GM19025 (cell line): Measurements from ENCODE around the gene ADH5.
"Not testable (repeated sequence)": the region's sequence is repeated elsewhere in the genome, so short reads cannot be mapped to it uniquely, and the experiment has no call there.

ENCODE experiments used
- ATAC-seq: cut with Tn5 transposase; IDR thresholded peaks from one replicate; pipeline ENCODE4 v1.9.1; 2021; ENCODE audit warnings: mild to moderate bottlenecking, low read depth, moderate library complexity; ENCODE audit not compliant: unreplicated experiment

ADH5 gene

GRCh38 chr4:99038213-99038612 lies 50.4 kb downstream of the ADH5 start:
- no peak for ATAC-seq

DNA sequence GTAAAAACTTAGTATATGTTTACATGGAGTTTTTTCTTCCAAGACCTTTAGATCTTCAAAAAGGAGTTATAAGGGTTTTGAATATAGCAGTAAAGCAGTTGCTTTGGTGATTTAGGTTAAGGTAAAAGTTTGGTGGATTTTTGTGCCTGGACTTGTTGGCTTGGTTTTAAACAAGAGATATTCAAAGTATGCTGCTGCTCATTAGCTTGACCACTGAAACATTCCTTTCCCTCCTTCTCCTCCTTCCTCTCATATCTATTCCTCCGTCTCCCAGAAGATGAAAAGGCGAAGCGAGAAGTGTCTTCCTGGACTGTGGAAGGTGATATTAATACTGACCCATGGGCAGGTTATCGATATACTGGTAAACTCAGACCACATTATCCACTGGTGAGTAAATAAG lies 54.6 kb downstream of the ADH5 start:
- no peak for ATAC-seq

DNA sequence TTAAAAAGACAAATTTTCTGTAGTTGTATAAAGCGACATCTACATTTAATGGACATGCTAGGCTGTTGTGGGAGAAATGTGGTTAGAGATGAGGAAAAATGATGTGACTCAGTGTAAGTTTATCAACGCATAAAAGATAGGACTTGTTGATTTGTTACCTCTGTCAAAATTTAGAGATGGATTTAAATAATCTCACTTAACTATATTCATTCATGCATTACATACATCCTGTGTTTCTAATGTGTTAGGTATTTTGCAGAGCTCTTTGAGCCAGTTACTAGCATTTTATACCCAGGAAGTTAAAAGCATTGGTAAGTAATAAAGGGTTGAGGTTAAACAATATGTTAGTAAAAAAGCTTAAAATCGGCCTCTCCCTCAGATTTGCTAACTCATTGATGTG lies 58.7 kb downstream of the ADH5 start:
- ATAC-seq = no peak

GRCh38 chr4:99029018-99029735 lies 59.4 kb downstream of the ADH5 start:
- no peak for ATAC-seq

DNA sequence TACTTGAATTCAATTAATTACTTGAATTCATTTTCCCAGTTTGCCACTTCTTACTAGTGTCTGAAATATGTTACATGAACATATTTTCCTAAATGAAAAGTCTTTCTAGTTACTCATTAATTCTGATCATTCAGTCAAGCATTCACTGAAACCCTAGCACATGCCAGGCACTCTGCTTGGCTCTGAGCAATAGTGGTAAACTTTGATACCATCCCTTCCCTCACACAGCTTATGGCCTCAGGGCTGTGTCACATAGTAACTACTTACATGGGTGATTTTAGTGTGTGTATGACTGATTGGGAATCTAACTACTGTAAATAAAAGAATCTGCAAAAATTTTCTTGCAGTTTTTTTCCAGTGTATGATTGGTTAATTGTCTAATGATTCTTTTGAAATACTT lies 60.4 kb downstream of the ADH5 start:
- no peak for ATAC-seq

DNA sequence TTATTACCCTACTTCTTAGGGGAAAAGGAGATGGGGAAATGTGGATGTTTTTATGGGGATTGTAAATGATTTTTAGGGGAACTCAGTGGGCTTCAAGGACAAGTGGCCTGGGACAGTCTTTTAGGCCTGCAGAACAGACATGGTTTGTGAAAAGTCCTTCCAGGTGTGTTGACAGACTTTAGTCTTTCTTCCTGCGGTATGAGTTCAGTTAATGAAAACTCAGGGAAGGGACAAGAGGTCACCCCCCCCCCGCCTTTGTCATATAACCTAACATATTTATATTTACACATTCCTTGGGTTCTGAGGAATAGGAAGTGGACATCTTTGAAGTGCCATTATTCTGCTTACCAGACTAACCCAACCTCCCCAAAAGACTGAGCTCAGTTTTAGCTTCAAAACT lies 61.3 kb downstream of the ADH5 start:
- no peak for ATAC-seq

- no peak for ATAC-seq
Observed at GRCh38 chr4:99025506-99025905, 63.1 kb downstream of the ADH5 start.

GRCh38 chr4:99024481-99025275 lies 63.9 kb downstream of the ADH5 start:
- no peak for ATAC-seq

- ATAC-seq = not testable (repeated sequence)
Observed at GRCh38 chr4:99023800-99024251, 64.8 kb downstream of the ADH5 start.

DNA sequence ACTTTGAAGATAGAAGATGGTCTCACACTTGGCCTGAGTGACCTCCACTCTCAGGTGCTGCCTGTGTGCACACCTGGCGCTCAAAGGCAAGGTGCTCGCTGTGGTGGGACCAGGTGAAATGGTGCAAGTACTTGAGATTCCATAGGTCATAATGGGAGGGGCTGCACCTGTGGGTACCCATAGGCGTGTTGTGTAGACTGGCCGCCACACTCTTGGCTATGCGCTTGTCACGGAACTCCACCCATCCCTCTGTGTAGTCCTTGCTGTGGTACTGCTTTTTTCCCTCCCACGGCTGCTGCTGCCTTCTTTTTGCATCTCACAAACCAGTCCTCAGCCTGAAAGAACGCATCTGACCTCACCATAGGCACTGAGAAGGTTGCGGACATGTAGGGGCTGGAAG lies 66.0 kb downstream of the ADH5 start:
- ATAC-seq = no peak

- no peak for ATAC-seq
Observed at GRCh38 chr4:99021386-99021785, 67.2 kb downstream of the ADH5 start.
